ENCODE measurements around the gene SDC3. TPM values are rescaled to one million over a fixed set of nuclear protein-coding genes. Genes with fewer than 3 reads are reported as not detected.

The SDC3 gene
- total and polyA plus RNA-seq, 10 of the 15 experiments (the other 5 are each of a cell fraction or from before 2014, with no cell fraction given) = under 0.01 to 0.46 (median 0.07) TPM; not detected in 2

- TF ChIP-seq ZBTB33 (IDR thresholded peaks at IDR 0.05) (no peak), ATF3 (IDR thresholded peaks at IDR 0.05; ENCODE audit: borderline replicate concordance, extremely low read depth, low read depth, low read length) (no peak), RAD51 (IDR thresholded peaks at IDR 0.05) (no peak), SREBF2 (IDR thresholded peaks at IDR 0.05; ENCODE audit: low read length) (no peak)
Measured at GRCh38 chr1:30927448-30927847, 18.9 kb upstream of the SDC3 start (continued).

GRCh38 chr1:30923597-30923996 lies 15.0 kb upstream of the SDC3 start:
- no peaks in the 10 kb centered on the region for H3K27me3 ChIP-seq (replicated peaks in 1 of 2; ENCODE audit: control insufficient read depth in 2 of 2, insufficient read depth in 2 of 2, low read length in 1 of 2)
- ChIA-PET RAD21 (ENCODE audit: unreplicated experiment) (interaction anchor here (0.7 to 3.5 kb wide), 4 partner anchors 10 to 140 kb away, joined by 3 to 11 read pairs (median 4); no protein-coding TSS in a partner anchor), SMC1A (ENCODE audit: uncharacterized antibody, unreplicated experiment) (interaction anchor here (0.6 to 1.5 kb wide), 6 partner anchors 9 to 554 kb away, joined by 3 to 5 read pairs (median 4); no protein-coding TSS in a partner anchor), POLR2A (no interaction called here), CTCF (interaction anchor here (0.7 to 12.7 kb wide), 7 partner anchors 9 to 1678 kb away, joined by 3 to 119 read pairs (median 4); no protein-coding TSS in a partner anchor)
- no peaks in the 10 kb centered on the region for H4K20me1 ChIP-seq (ENCODE audit: control insufficient read depth, insufficient read depth)
- H3K79me2 ChIP-seq (ENCODE audit: control insufficient read depth, insufficient read depth, low read length) = no peaks in the 10 kb centered on the region
- H3K9me3 ChIP-seq (replicated peaks; ENCODE audit: control insufficient read depth, insufficient read depth, low read length) = no peaks in the 10 kb centered on the region
- 27% methylated on average over 1 of the region's 1 CpG for WGBS (ENCODE audit: insufficient coverage, insufficient replicate concordance, low lambda C conversion rate, missing lambda C conversion rate)
- no peaks in the 10 kb centered on the region for H3K36me3 ChIP-seq (ENCODE audit: control insufficient read depth in 2 of 2, insufficient read depth in 2 of 2, low read length in 1 of 2)
- FAIRE-seq (no peak), ATAC-seq (no peak), DNase-seq (ENCODE audit: low read depth, low spot score) (no peak)
- H3K9ac ChIP-seq (ENCODE audit: control insufficient read depth, insufficient read depth, low read length) = no peak overlapping the region
- H3K4me3 ChIP-seq = no peak overlapping the region
- H2AFZ ChIP-seq (ENCODE audit: control insufficient read depth, low read depth, low read length) = no peak overlapping the region
- in situ Hi-C loops (cut with MboI) (no loop called here), intact Hi-C loops (cut with micrococcal nuclease; ENCODE audit: unreplicated experiment) (no loop called here)
- H3K4me1 ChIP-seq (ENCODE audit: control insufficient read depth, insufficient read depth, low read length) = no peaks in the 10 kb centered on the region
- no peak overlapping the region for H3K4me2 ChIP-seq (ENCODE audit: control insufficient read depth, insufficient read depth)
- H3K27ac ChIP-seq (ENCODE audit: control insufficient read depth, insufficient read depth) = no peak overlapping the region
- BruUV-seq (replicated peaks) = no TSS peak
- TF ChIP-seq EP300 (IDR thresholded peaks at IDR 0.05; ENCODE audit: borderline replicate concordance in 1 of 2, control insufficient read depth in 1 of 2, low read depth in 2 of 2, low read length in 2 of 2) (no peak), SRF (IDR thresholded peaks at IDR 0.05; ENCODE audit: low read depth in 2 of 2, low read length in 2 of 2) (no peak), CEBPZ (IDR thresholded peaks at IDR 0.05; ENCODE audit: low read depth, low read length) (no peak), PKNOX1 (IDR thresholded peaks at IDR 0.05) (no peak), BMI1 (IDR thresholded peaks at IDR 0.05; ENCODE audit: borderline replicate concordance) (no peak), ESRRA (IDR thresholded peaks at IDR 0.05; ENCODE audit: low read length) (no peak), MYC (IDR thresholded peaks at IDR 0.05; ENCODE audit: insufficient read depth, insufficient read length, insufficient replicate concordance, low read length, severe bottlenecking) (no peak)
